Kidney (tissue), 14 donors: ENCODE results near the gene SLC9A4. TPM values are rescaled to one million over a fixed set of nuclear protein-coding genes. Genes with fewer than 3 reads are reported as not detected.

Experiments used
- DNase-seq, 5 donors: peaks; one replicate each; pipeline ENCODE4 v3.0.0-alpha.2; 2013 to 2020
- FAIRE-seq: peaks from 2 replicates; lab custom pipeline; 2012; peaks lifted over from hg19 to GRCh38; lab: Jason Lieb, UNC
- H3K27ac ChIP-seq, 2 donors: one replicate each; pipeline ENCODE4 v1.7.0; 2013; ENCODE audit warnings: low read depth in 2 of 2, low read length in 2 of 2, inconsistent platforms in 1 of 2
- H3K27me3 ChIP-seq: one replicate; pipeline ENCODE4 v1.7.1; 2013; ENCODE audit warnings: low read length, inconsistent platforms; ENCODE audit not compliant: control insufficient read depth, insufficient read depth
- H3K36me3 ChIP-seq, 3 donors: one replicate each; pipeline versions ENCODE4 v1.7.0 to v1.7.1; 2013; ENCODE audit warnings: low read length in 3 of 3, control low read depth in 1 of 3, inconsistent platforms in 1 of 3; ENCODE audit not compliant: insufficient read depth in 3 of 3, control insufficient read depth in 2 of 3
- H3K4me1 ChIP-seq, 3 donors: one replicate each; pipeline versions ENCODE4 v1.7.0 to v1.7.1; 2013; ENCODE audit warnings: low read length in 3 of 3, inconsistent platforms in 1 of 3, low read depth in 1 of 3; ENCODE audit not compliant: control insufficient read depth in 2 of 3, insufficient read depth in 2 of 3
- H3K4me3 ChIP-seq, 3 donors: one replicate each; pipeline versions ENCODE4 v1.7.0 to v1.8.1; 2013; ENCODE audit warnings: low read length in 3 of 3, control low read depth in 1 of 3, inconsistent platforms in 1 of 3
- H3K9ac ChIP-seq, 3 donors: one replicate each; pipeline versions ENCODE4 v1.7.0 to v1.7.1; 2013; ENCODE audit warnings: low read length in 3 of 3, control low read depth in 1 of 3, inconsistent platforms in 1 of 3
- H3K9me3 ChIP-seq, 3 donors: one replicate each; pipeline versions ENCODE4 v1.7.0 to v1.7.1; 2013; ENCODE audit warnings: low read length in 3 of 3, control low read depth in 1 of 3, inconsistent platforms in 1 of 3; ENCODE audit not compliant: control insufficient read depth in 2 of 3, insufficient read depth in 1 of 3
- CTCF ChIP-seq: IDR thresholded peaks from 3 replicates; pipeline ENCODE4 v1.5.1; 2012; ENCODE audit warnings: mild to moderate bottlenecking, moderate library complexity, borderline replicate concordance; ENCODE audit not compliant: insufficient read depth; ENCODE audit errors: extremely low read depth
- intact Hi-C: fragments of 100-400 bp; cut with DNase I; formaldehyde crosslinking; loops from one replicate; pipeline ENCODE4 v1.11.1; 2022
- polyA plus RNA-seq: library from polyadenylated mRNA; stranded (reverse); fragments of 350-450 nt; fragmentation: Illumina TruSeq; extraction: RNeasy Lipid Tissue Mini Kit (QIAGEN cat#74804); gene quantifications from one replicate; pipeline ENCODE4 v1.2.3, GENCODE V29; 2014; ENCODE audit warnings: low read depth, low replicate concordance; ENCODE audit not compliant: insufficient read depth
- total RNA-seq: library from RNA; stranded (reverse); fragmentation: NEBNext Ultra II Directional; extraction: Animal tissue kit (Norgen Biotek cat#: 25700); gene quantifications from one replicate; pipeline ENCODE4 v1.2.1, GENCODE V29; 2021
- donor health status: control.
- donor health status: control.
- donor health status: control.
- donor health status: control.
- donor health status: control.
- donor health status: DM: yes; HTN: yes; CAD: no.
- donor health status: Normal renal cell carcinoma (clear cell type).

SLC9A4 gene
- total and polyA plus RNA-seq, 2 donors from 2014 or later: 2.8 to 10.3 TPM

DNA sequence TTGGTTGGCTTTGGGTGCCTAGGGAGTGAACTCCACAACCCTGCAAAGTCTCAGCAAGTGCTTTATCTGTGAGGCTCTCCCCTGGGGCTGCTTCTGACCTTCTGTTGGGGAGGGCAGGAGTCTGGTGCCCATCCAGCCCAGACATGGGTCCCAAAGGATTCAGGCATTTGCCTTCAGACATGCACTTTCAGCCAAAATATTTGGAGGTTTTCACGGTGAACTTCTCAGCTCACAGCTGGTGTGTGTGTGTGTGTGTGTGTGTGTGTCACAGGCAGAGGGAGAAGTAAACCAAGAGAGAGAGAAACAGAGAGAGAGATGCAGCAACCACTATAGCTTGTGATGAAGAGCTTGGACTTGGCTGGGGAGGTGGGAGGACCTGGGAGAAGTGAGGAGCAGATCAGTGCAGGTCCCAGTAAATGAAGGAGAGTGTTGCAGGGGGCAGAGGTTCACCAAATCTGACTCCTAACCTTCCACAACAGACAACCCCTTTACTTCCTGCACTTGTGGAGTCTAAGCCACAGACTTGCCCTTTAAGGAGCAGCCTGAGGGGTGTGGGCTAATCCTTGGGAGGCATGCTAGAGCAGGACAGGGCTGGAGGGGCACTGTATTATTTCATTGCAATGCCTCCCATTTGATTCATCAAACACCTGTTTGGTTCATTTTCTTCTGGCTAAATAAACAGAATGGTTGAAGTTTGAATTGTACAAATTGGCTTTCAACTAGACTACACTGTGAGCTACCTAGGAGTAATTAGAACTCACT lies 14.1 kb downstream of the SLC9A4 start:
- FAIRE-seq (no peak), DNase-seq (no peak)
- Histone ChIP-seq H3K4me1 (peaks cover 0 to 2% (median 0%) of the 10 kb centered on the region in 3 donors), H3K27me3 (no peaks in the 10 kb centered on the region), H3K9me3 (no peaks in the 10 kb centered on the region), H3K9ac (no peak overlapping the region), H3K36me3 (no peaks in the 10 kb centered on the region), H3K4me3 (no peak overlapping the region), H3K27ac (no peak overlapping the region)
- TF ChIP-seq CTCF: no peak
- intact Hi-C loops: no loop called here

- FAIRE-seq (no peak), DNase-seq (peak in 3 of 5 donors; percentile 17 to 50 (median 36))
- Histone ChIP-seq H3K9ac (no peak overlapping the region), H3K27me3 (no peaks in the 10 kb centered on the region), H3K9me3 (no peaks in the 10 kb centered on the region), H3K27ac (no peak overlapping the region), H3K4me1 (peaks cover 0 to 2% (median 0%) of the 10 kb centered on the region in 3 donors), H3K4me3 (no peak overlapping the region), H3K36me3 (no peaks in the 10 kb centered on the region)
- TF ChIP-seq CTCF: no peak
- intact Hi-C loops: no loop called here
Observed at GRCh38 chr2:102487761-102488462, 14.9 kb downstream of the SLC9A4 start.

- no peak overlapping the region for H3K27ac ChIP-seq
- intact Hi-C loops: no loop called here
Observed at GRCh38 chr2:102489646-102490045, 16.6 kb downstream of the SLC9A4 start.

More at GRCh38 chr2:102489646-102490045, 16.6 kb downstream of the SLC9A4 start:
- no peaks in the 10 kb centered on the region for H3K36me3 ChIP-seq
- no peak overlapping the region for H3K4me3 ChIP-seq
- no peak for FAIRE-seq
- no peak for DNase-seq
- no peak for TF ChIP-seq CTCF
- no peak overlapping the region for H3K9ac ChIP-seq
- no peaks in the 10 kb centered on the region for H3K9me3 ChIP-seq
- peaks cover 0 to 2% (median 0%) of the 10 kb centered on the region in 3 donors for H3K4me1 ChIP-seq
- H3K27me3 ChIP-seq: no peaks in the 10 kb centered on the region
